Measurements from ENCODE around the gene STIL.
"Not testable (repeated sequence)": the region's sequence is repeated elsewhere in the genome, so short reads cannot be mapped to it uniquely, and the experiment has no call there.

Gene STIL

GRCh38 chr1:47216278-47217059 is 97.5 kb downstream of the STIL start:
- DNase-seq: no peak

DNA sequence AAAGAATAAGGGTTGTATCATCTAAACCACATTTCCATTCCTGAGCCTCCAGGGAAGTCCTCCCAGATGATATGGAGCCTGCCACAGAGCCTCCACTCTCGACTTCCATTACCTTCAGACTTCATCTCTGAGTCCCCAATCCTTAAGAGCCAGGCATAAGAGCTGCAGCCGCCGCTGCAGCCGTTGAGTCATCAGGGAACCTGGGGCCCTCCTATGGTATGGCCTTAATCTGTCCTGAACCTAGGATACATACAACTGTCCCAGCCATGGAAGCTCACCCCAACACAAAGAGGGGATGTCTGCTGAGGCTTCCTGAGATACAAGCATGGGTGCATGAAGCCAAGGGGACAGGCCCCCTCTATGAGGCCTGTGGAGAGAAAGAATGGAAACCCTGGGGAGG is 98.2 kb downstream of the STIL start:
- no peak for DNase-seq

DNA sequence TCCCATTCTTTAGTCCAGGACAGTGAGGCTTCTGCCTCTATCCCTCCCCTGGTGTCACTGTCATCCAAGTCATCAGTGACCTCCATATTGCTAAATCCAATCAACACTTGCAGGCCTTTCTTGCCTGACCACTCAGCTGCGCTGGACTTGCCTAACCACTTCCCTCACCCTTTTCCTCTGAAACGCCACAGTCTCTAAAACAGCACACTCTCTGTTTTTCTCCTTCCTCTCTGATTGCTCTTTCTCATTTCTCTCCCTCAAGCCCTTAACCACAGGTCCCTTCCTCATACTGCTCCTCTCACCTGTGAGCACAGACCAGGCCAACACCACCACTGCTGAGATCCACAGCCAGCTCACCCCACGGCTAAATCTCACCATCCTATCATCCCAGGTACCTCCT is 99.4 kb downstream of the STIL start:
- DNase-seq: no peak

GRCh38 chr1:47213230-47213963 is 100.5 kb downstream of the STIL start:
- no peak for DNase-seq

DNA sequence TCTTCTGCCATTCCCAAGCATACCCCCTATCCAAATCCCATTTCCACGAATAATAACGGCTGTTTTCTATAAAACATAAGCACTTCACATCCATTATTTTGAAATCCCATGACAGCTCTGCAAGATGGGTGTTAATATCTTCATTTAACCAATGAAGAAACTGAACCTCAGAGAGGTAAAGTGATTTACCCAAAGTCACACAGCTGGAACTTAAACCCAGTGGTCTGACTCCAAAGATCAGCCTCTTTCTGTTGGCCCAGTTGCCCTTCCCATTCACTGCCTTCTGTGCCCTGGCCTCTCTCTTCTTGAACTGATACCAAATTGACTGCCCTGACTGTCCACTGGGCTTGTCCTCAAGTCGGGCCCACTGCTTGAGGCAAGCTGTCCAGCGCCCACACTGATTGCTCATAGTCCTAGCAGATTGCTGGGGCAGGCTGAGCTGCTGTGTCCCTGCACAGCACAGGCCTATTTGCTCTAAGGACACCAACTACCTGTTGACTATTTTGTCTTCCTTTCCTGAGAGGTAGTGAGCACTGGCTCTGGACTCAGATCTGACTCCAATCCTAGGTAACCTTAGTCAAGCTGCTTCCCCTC is 101.2 kb downstream of the STIL start:
- no peak for DNase-seq

DNA sequence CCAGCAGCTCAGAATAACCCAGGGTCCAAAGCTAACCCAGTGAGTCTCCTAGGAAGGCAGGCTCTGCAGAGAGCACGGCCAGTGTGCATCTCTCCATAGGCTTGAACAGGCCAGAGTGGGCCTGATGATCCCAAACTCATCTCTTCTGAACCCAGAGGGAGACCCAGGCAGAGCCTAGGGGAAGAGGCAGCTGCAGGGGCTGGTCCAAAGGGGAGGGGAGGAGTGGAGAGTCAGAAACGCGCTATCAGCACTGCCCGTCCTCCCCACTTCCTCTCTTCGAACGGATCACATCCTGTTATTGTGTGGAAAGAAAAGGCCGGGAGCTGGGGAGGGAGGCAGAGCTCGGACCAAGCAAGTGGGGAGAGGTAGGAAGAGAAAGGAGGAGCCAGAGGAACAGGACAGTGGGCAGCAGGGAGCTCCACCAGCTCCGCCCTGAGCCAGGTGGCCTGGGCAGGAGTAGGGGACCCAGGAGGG is 102.1 kb downstream of the STIL start:
- no peak for DNase-seq

GRCh38 chr1:47210666-47211065 is 103.3 kb downstream of the STIL start:
- DNase-seq: no peak

DNA sequence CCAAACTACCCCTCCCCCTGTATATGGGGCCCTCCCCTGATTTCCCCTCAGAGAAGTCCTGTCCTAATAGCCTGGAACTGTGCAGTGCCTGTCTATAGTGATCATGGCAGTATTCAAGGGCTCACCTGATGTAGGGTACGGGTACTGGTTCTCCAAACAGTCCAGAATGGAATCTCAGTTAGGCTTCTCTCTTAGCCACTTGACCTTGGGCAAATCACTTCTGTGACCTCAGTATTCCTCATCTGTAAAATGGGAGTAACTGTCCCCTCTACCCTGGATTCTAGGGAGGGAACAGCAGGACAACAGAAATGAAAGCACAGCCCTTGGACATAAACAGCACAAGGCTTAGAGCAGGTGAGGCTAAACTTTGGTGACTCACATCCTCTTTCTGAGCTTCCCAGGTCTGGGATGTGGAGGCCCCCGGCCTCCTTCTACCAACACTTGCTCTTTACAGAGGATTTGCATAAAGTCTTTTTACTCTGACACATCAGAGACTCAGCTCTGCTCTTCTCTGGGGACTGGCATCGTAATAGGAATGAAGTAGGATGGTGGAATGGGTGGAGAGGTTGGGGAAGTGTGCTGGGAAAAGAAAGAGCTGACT is 104.1 kb downstream of the STIL start:
- no peak for DNase-seq

DNA sequence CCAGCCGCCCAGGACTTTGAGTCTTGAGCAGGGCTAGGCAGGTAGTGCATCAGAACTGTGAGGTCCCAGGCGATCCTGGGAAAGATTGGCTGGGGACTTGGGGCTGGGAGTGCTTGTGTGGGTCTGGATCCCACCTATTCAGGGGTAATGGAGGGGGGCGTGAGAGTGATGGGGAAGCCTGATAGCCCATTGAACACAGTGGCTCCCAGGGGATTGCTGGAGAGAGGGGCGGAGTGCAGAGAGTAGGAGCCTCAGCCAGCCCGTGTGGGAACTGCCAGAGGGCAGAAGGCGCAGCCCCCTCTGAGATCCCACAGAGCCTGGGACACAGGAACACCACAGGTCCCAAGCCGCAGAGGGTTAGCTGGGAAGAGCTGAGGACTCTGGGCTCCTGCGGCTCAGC is 104.9 kb downstream of the STIL start:
- no peak for DNase-seq

- DNase-seq: no peak
These were observed 105.5 kb downstream of the STIL start for GRCh38 chr1:47208374-47208850.

DNA sequence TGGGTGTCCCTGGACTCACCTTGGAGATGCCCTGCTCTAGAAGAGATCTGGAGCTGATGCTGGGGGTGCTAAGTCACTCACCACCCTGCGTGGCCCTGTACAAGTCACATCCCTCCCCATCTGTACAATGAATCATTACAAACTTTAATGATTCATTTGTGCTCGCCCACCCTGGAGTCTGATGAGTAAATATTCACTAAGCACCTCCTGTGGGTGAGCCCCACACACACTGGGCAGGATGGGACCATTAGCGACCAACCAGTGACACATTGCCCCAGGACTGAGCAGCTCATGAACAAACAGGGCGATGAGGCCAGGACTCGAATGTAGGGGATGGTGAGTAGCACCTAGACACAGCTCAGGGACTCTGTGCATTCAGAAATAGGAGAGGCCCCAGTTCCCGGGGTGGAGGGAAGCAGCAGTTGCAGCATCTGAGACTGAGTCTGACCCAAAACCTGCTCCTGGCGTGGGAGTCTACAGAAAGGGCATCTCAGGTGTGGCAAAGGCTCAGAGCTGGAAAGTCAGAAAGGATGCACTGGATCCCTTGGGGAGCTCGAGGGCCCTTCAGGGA is 106.1 kb downstream of the STIL start:
- DNase-seq: no peak

- DNase-seq: no peak
These were observed 108.0 kb downstream of the STIL start for GRCh38 chr1:47205918-47206317.

DNA sequence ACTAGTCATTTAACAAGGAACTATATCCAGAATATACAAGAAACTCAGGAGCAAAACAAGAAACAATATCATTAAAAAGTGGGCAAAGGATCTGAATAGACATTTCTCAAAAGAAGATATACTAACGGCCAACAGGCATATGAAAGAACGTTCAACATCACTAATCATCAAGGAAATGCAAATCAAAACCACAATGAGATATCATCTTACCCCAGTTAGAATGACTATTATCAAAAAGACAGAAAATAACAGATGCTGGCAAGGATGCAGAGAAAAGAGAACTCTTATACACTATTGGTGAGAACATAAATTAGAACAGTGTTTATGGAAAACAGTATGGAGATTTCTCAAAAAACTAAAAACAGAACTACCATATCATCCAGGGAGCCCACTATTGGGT is 110.4 kb downstream of the STIL start:
- DNase-seq: not testable (repeated sequence)

- DNase-seq: no peak
These were observed 112.8 kb downstream of the STIL start for GRCh38 chr1:47201179-47201578.
